ENCODE data around the gene NR4A1. TPM values are rescaled to one million over a fixed set of nuclear protein-coding genes. Genes with fewer than 3 reads are reported as not detected.

NR4A1 gene
- polyA plus RNA-seq, 1 of the 3 experiments (the other 2 are of a cell fraction), result 120 TPM

GRCh38 chr12:52084491-52085231, 33.4 kb downstream of the NR4A1 start:
- H3K79me2 ChIP-seq (ENCODE audit: insufficient read depth), result no peaks in the 10 kb centered on the region
- peaks cover 0 to 28% of the 10 kb centered on the region in 2 experiments; a peak in 1 of 4 replicates for H3K4me1 ChIP-seq (ENCODE audit: control insufficient read depth in 1 of 2, insufficient read depth in 2 of 2, low read depth in 1 of 2, low read length in 1 of 2)
- no peak overlapping the region for H3K9ac ChIP-seq
- POLR2A ChIA-PET, result no interaction called here
- H3K27me3 ChIP-seq (ENCODE audit: insufficient read depth), result peaks cover 2% of the 10 kb centered on the region; the same call in 1 of the 2 replicates
- CTCF ChIA-PET, result interaction anchor here (0.7 to 24.8 kb wide), 8 partner anchors 9 to 92 kb away, joined by 3 to 949 read pairs (median 7); partner anchors contain the start of gene ATG101
- 84% methylated on average over 9 of the region's 9 CpGs for WGBS (ENCODE audit: low lambda C conversion rate)
- peaks cover 0 to 3% of the 10 kb centered on the region in 2 experiments for H3K36me3 ChIP-seq (replicated peaks in 1 of 2; ENCODE audit: control insufficient read depth in 1 of 2, insufficient read depth in 2 of 2, low read length in 1 of 2)
- H3K4me2 ChIP-seq, result no peak overlapping the region
- no peak overlapping the region for H2AFZ ChIP-seq (ENCODE audit: low read depth)
- H3K4me3 ChIP-seq (ENCODE audit: low read depth in 2 of 2, low read length in 1 of 2), result no peak overlapping the region
- no peak for DNase-seq
- no peaks in the 10 kb centered on the region for H3F3A ChIP-seq (replicated peaks; ENCODE audit: insufficient read depth)
- no peaks in the 10 kb centered on the region for H3K9me2 ChIP-seq
- no peak for TF ChIP-seq FOXJ3 (CRISPR knock-in tag; IDR thresholded peaks at IDR 0.05)
- TF ChIP-seq NFIC (IDR thresholded peaks at IDR 0.05; ENCODE audit: borderline replicate concordance), result no peak
- TF ChIP-seq USF1 (IDR thresholded peaks at IDR 0.05; ENCODE audit: borderline replicate concordance, low read depth), result no peak
- no peak for TF ChIP-seq RFX5 (IDR thresholded peaks at IDR 0.05; ENCODE audit: low read length)
- TF ChIP-seq ELF1 (IDR thresholded peaks at IDR 0.05), result no peak
- no peak for TF ChIP-seq CHD2 (IDR thresholded peaks at IDR 0.05; ENCODE audit: low read length, partially characterized antibody)
- TF ChIP-seq, protein P1, sequence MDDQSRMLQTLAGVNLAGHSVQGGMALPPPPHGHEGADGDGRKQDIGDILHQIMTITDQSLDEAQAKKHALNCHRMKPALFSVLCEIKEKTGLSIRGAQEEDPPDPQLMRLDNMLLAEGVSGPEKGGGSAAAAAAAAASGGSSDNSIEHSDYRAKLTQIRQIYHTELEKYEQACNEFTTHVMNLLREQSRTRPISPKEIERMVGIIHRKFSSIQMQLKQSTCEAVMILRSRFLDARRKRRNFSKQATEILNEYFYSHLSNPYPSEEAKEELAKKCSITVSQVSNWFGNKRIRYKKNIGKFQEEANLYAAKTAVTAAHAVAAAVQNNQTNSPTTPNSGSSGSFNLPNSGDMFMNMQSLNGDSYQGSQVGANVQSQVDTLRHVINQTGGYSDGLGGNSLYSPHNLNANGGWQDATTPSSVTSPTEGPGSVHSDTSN (IDR thresholded peaks at IDR 0.05), result no peak
- no peak overlapping the region for H3K27ac ChIP-seq (ENCODE audit: low read depth in 2 of 2, low read length in 1 of 2)
- no peaks in the 10 kb centered on the region for H4K20me1 ChIP-seq (ENCODE audit: insufficient read depth)
- no peaks in the 10 kb centered on the region for H3K9me3 ChIP-seq

GRCh38 chr12:52085682-52086180, 34.5 kb downstream of the NR4A1 start:
- Histone ChIP-seq H3K27me3 (ENCODE audit: insufficient read depth) (peaks cover 10% of the 10 kb centered on the region; the same call in 1 of the 2 replicates), H3K36me3 (replicated peaks in 1 of 2; ENCODE audit: control insufficient read depth in 1 of 2, insufficient read depth in 2 of 2, low read length in 1 of 2) (no peaks in the 10 kb centered on the region), H3F3A (replicated peaks; ENCODE audit: insufficient read depth) (no peaks in the 10 kb centered on the region), H3K4me2 (no peak overlapping the region), H3K9me3 (no peaks in the 10 kb centered on the region), H3K9ac (no peak overlapping the region), H3K9me2 (no peaks in the 10 kb centered on the region), H3K27ac (ENCODE audit: low read depth in 2 of 2, low read length in 1 of 2) (no peak overlapping the region), H4K20me1 (ENCODE audit: insufficient read depth) (no peaks in the 10 kb centered on the region), H3K4me3 (ENCODE audit: low read depth in 2 of 2, low read length in 1 of 2) (no peak overlapping the region), H3K79me2 (ENCODE audit: insufficient read depth) (no peaks in the 10 kb centered on the region), H3K4me1 (ENCODE audit: control insufficient read depth in 1 of 2, insufficient read depth in 2 of 2, low read depth in 1 of 2, low read length in 1 of 2) (peaks cover 0 to 22% of the 10 kb centered on the region in 2 experiments; a peak in 1 of 4 replicates), H2AFZ (ENCODE audit: low read depth) (no peak overlapping the region)
- POLR2A ChIA-PET, result no interaction called here
- 77% methylated on average over 5 of the region's 6 CpGs for WGBS (ENCODE audit: low lambda C conversion rate)
- DNase-seq, result peak; percentile 3
- TF ChIP-seq FOSL2 (IDR thresholded peaks at IDR 0.05; ENCODE audit: borderline replicate concordance, low read depth) (no peak), NFIC (IDR thresholded peaks at IDR 0.05; ENCODE audit: borderline replicate concordance) (no peak), RCOR1 (IDR thresholded peaks at IDR 0.05; ENCODE audit: low read length) (no peak), NRF1 (IDR thresholded peaks at IDR 0.05; ENCODE audit: low read depth, low read length) (no peak), TAF1 (IDR thresholded peaks at IDR 0.05; ENCODE audit: borderline replicate concordance, low read depth, low read length) (no peak), SMC3 (IDR thresholded peaks at IDR 0.05; ENCODE audit: low read depth, low read length) (no peak), SIN3A (IDR thresholded peaks at IDR 0.05; ENCODE audit: borderline replicate concordance, low read depth, low read length) (no peak), EZH2phosphoT487 (IDR thresholded peaks at IDR 0.05; ENCODE audit: borderline replicate concordance, low read depth) (no peak), USF2 (IDR thresholded peaks at IDR 0.05; ENCODE audit: borderline replicate concordance, low read depth, low read length) (no peak), ELF1 (IDR thresholded peaks at IDR 0.05) (no peak), RXRA (IDR thresholded peaks at IDR 0.05; ENCODE audit: borderline replicate concordance, low read depth) (no peak), MXI1 (IDR thresholded peaks at IDR 0.05; ENCODE audit: low read depth, low read length) (no peak), TCF12 (IDR thresholded peaks at IDR 0.05) (no peak), FOXJ3 (CRISPR knock-in tag; IDR thresholded peaks at IDR 0.05) (no peak), RFX5 (IDR thresholded peaks at IDR 0.05; ENCODE audit: low read length) (no peak)
- TF ChIP-seq, protein P1 (IDR thresholded peaks at IDR 0.05), result no peak
- CTCF ChIA-PET, result interaction anchor here (1.4 to 24.8 kb wide), 3 partner anchors 8 to 52 kb away, joined by 6 to 949 read pairs (median 8); no protein-coding TSS in a partner anchor

Data from SK-N-SH (cell line).